Activated naive CD8-positive, alpha-beta T cell treated with anti-CD3 and anti-CD28 coated beads, Interleukin-2, amount 50 U/mL, for 24 hours (primary cell): ENCODE data around the gene SLC39A11.

Experiments used
- ATAC-seq: fragments of 150-1000 bp; cut with Tn5 transposase; one replicate; pipeline ENCODE4 v1.10.0; 2021
- DNase-seq: peaks from one replicate; pipeline ENCODE4 v3.0.0; 2021
- H3K27ac Mint-ChIP-seq: one replicate; pipeline ENCODE4 v1.8.0; 2021; ENCODE audit warnings: mild to moderate bottlenecking, mixed read lengths
- H3K27me3 Mint-ChIP-seq: one replicate; pipeline ENCODE4 v1.8.0; 2021; ENCODE audit warnings: mixed read lengths
- H3K36me3 Mint-ChIP-seq: one replicate; pipeline ENCODE4 v1.8.0; 2021; ENCODE audit warnings: low read depth, mixed read lengths
- H3K4me1 Mint-ChIP-seq: one replicate; pipeline ENCODE4 v1.8.0; 2021; ENCODE audit warnings: mixed read lengths
- H3K4me3 Mint-ChIP-seq: one replicate; pipeline ENCODE4 v1.8.0; 2021; ENCODE audit warnings: mild to moderate bottlenecking, moderate library complexity, mixed read lengths
- H3K9me3 Mint-ChIP-seq: one replicate; pipeline ENCODE4 v1.8.0; 2021; ENCODE audit warnings: mixed read lengths

The SLC39A11 gene

DNA sequence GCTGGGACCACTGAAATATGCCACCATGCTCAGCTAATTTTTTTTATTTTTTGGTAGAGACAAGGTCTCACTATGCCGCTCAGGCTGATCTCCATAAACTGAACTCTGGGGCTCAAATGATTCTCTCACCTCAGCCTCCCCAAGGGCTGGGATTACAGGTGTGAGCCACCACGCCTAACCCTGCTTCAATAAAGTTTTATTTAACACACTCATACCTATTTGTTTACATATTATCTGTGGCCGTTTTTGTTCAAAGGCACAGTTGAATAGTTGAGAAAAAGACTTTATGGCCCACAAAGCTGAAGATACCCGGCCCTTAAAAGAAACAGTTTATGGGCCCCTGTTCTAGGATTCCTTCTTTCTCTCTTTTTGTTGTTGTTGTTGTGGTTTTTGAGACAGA, 419.8 kb downstream of the SLC39A11 start:
- no peak overlapping the region for H3K4me3 Mint-ChIP-seq
- ATAC-seq = no peak
- H3K9me3 Mint-ChIP-seq = peaks cover 4% of the 10 kb centered on the region
- no peaks in the 10 kb centered on the region for H3K27me3 Mint-ChIP-seq
- no peak for DNase-seq
- no peak overlapping the region for H3K27ac Mint-ChIP-seq
- H3K4me1 Mint-ChIP-seq = no peaks in the 10 kb centered on the region
- H3K36me3 Mint-ChIP-seq = peaks cover 2% of the 10 kb centered on the region

DNA sequence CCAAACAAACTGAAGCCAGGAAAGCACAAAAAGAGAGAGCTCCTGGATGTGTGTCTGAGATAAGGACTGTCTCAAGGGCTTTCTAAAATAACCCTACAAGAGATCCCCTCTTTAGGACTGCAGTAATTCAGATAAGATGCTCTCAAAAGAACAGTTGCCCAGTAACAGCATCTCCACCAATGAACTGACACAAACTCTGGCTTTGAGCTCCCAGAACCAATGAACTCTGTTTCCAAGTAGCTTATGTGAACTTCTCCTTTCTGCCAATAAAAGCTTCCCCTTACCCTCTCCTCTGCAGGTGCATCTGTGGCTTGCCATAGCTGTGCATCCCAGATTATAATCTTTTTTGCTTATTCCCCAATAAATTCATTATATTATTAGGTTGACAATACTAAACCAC, 421.5 kb downstream of the SLC39A11 start:
- H3K27me3 Mint-ChIP-seq = no peaks in the 10 kb centered on the region
- no peak overlapping the region for H3K4me3 Mint-ChIP-seq
- no peak for DNase-seq
- H3K4me1 Mint-ChIP-seq = no peaks in the 10 kb centered on the region
- ATAC-seq = no peak
- H3K9me3 Mint-ChIP-seq = peaks cover 4% of the 10 kb centered on the region
- H3K36me3 Mint-ChIP-seq = peaks cover 2% of the 10 kb centered on the region
- no peak overlapping the region for H3K27ac Mint-ChIP-seq

- H3K27me3 Mint-ChIP-seq = no peaks in the 10 kb centered on the region
- H3K27ac Mint-ChIP-seq = no peak overlapping the region
- no peak for ATAC-seq
Measured at GRCh38 chr17:72667096-72668063, 425.1 kb downstream of the SLC39A11 start.

DNA sequence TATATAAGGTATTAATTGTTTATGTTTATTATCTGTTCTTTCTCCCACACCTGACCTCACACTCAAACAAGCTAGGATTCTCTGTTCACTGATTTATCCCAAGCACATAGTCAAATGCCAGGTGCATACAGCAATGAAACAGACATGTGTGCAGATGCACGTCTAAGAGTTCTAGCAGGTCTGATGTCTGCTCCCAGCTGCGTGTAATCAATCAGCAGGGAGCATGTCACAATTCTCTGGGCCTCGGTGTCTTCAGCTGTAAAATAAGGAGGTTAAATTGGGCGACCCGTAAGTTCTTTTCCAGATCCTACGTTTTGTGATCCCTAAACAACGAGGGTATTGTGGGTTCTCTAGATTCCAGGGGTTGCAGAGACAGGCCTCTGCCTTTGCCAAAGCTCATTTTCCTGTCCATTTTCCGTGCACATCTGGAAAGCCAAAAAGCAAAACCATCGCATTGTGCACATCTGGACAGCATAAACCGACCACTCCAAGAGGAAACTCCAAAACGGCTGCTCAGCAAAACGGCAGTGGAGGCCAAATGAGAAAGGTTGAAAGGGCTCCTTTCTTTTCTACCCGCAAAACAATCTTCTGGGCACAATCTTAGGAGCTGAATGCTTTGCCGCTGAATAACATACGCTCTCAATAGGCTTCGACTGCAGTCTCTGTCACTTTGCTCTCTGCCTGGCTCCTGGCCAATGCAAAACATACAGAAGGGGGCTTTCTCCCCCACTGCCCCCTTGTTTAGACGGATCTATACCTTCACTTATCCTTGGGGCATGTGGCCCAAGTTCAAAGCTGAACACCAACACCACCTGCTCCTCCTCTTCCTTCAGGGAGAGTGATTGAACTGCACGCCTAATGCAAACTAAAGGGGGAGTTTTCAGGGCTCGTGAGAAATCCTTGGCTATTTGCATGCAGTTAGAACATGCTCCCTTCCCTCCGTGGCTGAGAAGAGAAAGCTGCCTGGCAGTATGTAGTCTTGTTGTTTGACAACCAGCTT, 426.3 kb downstream of the SLC39A11 start:
- peaks cover 4% of the 10 kb centered on the region for H3K9me3 Mint-ChIP-seq
- H3K4me1 Mint-ChIP-seq = no peaks in the 10 kb centered on the region
- peaks cover 2% of the 10 kb centered on the region for H3K36me3 Mint-ChIP-seq
- no peak overlapping the region for H3K27ac Mint-ChIP-seq
- no peak for ATAC-seq
- no peaks in the 10 kb centered on the region for H3K27me3 Mint-ChIP-seq
- no peak for DNase-seq
- no peak overlapping the region for H3K4me3 Mint-ChIP-seq

More at GRCh38 chr17:72667096-72668063, 425.1 kb downstream of the SLC39A11 start:
- peaks cover 4% of the 10 kb centered on the region for H3K9me3 Mint-ChIP-seq
- no peaks in the 10 kb centered on the region for H3K4me1 Mint-ChIP-seq
- no peak for DNase-seq
- peaks cover 2% of the 10 kb centered on the region for H3K36me3 Mint-ChIP-seq
- no peak overlapping the region for H3K4me3 Mint-ChIP-seq

DNA sequence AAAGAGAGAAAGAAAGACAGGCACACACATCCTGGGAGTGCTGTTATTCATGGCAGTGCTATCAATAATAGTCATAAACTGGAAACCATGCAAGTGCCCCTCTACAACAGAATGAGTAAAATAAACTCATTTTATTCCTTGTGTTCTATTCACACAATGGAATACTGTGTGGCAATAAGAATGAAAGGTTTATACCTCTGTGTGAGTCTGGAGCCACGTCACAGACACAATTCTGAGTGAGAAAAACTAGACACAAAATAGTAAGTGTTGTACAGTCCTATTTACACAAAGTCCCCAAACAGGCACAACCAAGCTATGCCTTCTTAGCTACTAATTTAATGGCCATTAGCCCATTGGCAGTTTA, 429.7 kb downstream of the SLC39A11 start:
- H3K4me3 Mint-ChIP-seq = no peak overlapping the region
- no peaks in the 10 kb centered on the region for H3K4me1 Mint-ChIP-seq
- H3K27me3 Mint-ChIP-seq = no peaks in the 10 kb centered on the region
- DNase-seq (no peak), ATAC-seq (no peak)
- H3K27ac Mint-ChIP-seq = no peak overlapping the region
- H3K36me3 Mint-ChIP-seq = no peaks in the 10 kb centered on the region
- no peaks in the 10 kb centered on the region for H3K9me3 Mint-ChIP-seq

- no peak overlapping the region for H3K27ac Mint-ChIP-seq
- H3K4me3 Mint-ChIP-seq = no peak overlapping the region
- no peaks in the 10 kb centered on the region for H3K9me3 Mint-ChIP-seq
- no peaks in the 10 kb centered on the region for H3K36me3 Mint-ChIP-seq
- H3K4me1 Mint-ChIP-seq = no peaks in the 10 kb centered on the region
- ATAC-seq = no peak
- no peaks in the 10 kb centered on the region for H3K27me3 Mint-ChIP-seq
- no peak for DNase-seq
Measured at GRCh38 chr17:72661945-72662826, 430.3 kb downstream of the SLC39A11 start.

DNA sequence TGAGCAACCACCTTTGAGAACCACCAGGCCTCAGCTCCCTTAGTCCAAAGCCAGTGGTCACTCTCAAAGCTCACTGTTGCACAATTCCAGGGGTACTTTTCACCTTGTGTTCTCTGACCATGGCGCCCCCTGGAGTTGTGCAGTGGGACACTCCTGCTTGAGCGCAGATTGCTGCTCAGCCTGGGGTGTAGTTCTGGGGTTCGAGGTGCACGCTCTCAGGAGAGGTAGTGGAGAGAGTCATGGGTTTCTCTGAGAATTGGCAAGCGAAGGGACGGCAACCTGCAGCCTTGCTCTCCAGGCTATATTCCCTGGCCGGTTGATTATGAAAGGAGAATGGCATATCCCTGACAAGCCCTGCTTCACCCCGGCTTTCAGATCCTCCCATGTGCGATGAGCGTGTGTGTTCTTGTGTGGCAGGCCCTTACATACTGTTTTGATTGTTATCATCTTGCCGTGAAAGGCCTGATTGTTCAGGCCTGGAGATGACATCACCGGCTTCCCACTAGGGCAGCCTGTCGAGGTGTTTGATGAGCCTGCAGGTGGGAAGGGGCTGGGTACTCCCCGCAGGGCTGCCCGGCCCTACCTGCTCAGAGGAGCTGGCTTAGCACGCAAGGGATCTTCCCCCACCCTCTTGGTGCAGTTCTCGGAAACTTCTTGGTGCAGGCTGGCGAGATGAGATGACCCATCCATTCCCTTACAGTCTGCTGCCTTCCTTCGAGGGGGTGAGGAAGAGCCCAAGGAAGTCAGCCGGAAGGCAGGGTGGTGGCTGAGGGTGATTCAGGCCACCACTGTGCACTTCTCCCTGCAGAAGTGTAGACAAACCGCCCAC, 431.2 kb downstream of the SLC39A11 start:
- Mint-ChIP-seq H3K9me3 (no peaks in the 10 kb centered on the region), H3K27me3 (no peaks in the 10 kb centered on the region), H3K4me1 (no peaks in the 10 kb centered on the region), H3K4me3 (no peak overlapping the region), H3K36me3 (no peaks in the 10 kb centered on the region), H3K27ac (no peak overlapping the region)
- DNase-seq (no peak), ATAC-seq (no peak)

DNA sequence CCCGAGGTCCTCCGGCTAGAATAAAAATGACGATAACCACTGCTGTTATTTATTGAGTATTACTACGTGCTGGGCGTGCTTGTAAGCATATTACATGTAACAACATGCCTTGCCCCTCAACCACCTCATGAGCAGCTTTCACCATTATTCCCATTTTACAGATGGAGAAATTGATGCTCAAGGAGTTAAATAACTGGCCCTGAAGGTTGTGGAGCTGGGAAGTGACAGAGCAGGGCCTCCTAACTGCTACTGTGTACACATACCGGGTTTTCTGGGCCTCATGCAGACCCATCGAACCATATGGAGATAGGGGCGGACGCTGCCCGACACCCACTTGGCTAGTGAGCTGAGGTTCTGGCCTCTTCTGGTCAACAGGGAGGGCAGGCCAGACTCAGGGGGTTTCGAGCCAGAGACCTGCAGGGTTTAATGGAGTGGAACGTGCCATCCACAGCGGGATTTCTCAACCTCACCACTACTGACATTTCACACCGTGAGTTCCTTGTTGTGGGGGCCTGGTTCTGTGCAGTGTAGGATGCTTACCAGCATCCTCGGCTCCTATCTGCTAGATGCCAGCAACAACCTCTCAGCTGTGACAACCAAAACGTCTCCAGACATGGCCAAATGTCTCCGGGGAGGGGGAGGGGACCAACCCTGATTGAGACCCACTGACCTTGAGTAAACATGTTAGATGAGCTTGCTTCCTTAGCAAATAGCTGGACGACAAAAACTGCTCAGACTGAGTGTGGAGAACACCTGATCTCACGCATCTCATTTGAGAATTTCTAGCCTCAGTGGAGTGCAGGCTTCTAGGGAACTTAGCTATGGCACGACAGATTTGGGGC, 432.0 kb downstream of the SLC39A11 start:
- H3K9me3 Mint-ChIP-seq = no peaks in the 10 kb centered on the region
- DNase-seq (no peak), ATAC-seq (no peak)
- no peak overlapping the region for H3K27ac Mint-ChIP-seq
- H3K27me3 Mint-ChIP-seq = no peaks in the 10 kb centered on the region
- H3K36me3 Mint-ChIP-seq = no peaks in the 10 kb centered on the region
- H3K4me3 Mint-ChIP-seq = no peak overlapping the region
- H3K4me1 Mint-ChIP-seq = no peaks in the 10 kb centered on the region

- Mint-ChIP-seq H3K27me3 (no peaks in the 10 kb centered on the region), H3K36me3 (no peaks in the 10 kb centered on the region), H3K4me1 (no peaks in the 10 kb centered on the region), H3K4me3 (no peak overlapping the region), H3K9me3 (no peaks in the 10 kb centered on the region), H3K27ac (no peak overlapping the region)
- ATAC-seq = no peak
- no peak for DNase-seq
Measured at GRCh38 chr17:72659811-72660210, 432.7 kb downstream of the SLC39A11 start.

DNA sequence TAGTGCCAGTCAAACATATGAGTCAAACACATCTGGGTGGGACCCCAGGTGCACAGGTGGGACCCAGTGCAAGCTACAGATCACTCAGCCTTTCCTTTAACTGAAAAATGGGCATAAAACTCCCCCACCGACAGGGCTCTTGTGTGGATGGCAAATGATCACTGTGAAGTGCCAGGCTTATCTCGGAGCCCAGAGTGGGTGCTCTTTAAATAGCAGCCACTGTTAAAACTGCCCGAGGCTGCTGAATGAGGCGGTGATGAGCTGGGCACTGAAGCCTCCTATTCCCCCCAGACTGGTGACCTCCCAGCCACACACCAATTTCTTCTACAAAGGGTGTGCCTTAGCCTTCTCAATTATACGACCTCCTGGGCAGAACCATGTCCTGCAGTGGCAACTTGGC, 433.8 kb downstream of the SLC39A11 start:
- Mint-ChIP-seq H3K9me3 (no peaks in the 10 kb centered on the region), H3K36me3 (no peaks in the 10 kb centered on the region), H3K4me1 (no peaks in the 10 kb centered on the region), H3K4me3 (no peak overlapping the region), H3K27ac (no peak overlapping the region), H3K27me3 (no peaks in the 10 kb centered on the region)
- ATAC-seq = no peak
- DNase-seq = no peak

DNA sequence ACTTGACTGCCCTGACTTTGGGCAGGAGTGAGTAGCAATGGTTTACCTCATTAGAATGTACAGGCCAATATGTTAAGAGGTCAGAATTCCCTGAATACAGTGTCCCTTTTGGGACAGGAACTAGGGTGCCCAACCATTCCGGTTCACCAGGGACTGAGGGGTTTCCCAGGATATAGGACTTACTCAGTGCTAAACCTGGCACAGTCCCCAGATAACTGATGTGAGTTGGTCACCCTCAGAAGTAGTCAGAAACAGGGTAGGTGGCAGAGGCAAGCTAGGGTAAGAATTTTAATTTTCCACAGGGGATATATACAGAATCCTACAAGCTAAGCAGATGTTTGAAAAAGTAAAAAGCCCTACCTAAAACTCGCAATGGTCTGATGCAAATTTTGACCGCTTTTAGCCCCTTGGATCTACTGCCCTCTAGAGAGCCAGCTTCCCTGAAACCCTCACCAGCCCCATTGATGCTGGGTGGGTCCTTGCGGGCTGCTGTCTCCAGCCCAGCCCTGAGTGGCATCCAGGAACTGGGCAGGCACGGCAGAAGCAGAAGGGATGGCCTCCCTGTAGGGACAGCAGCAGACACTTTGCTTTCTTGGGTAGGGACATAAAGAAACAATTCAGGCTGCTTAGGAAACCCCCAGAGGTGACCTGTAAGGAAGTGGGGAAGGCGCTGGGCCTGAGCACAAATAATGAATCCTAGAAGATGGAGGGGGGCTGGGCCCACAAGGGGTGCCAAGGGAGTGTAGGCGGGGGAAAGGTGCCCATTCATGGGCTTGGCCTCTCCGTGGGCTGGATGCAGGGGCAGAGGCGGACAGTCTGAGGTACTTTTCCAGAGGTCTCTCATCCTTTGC, 434.8 kb downstream of the SLC39A11 start:
- Mint-ChIP-seq H3K9me3 (no peaks in the 10 kb centered on the region), H3K27ac (no peak overlapping the region), H3K4me1 (no peaks in the 10 kb centered on the region), H3K27me3 (no peaks in the 10 kb centered on the region), H3K36me3 (no peaks in the 10 kb centered on the region), H3K4me3 (no peak overlapping the region)
- no peak for DNase-seq
- no peak for ATAC-seq

GRCh38 chr17:72656130-72656763, 436.2 kb downstream of the SLC39A11 start:
- H3K9me3 Mint-ChIP-seq = no peaks in the 10 kb centered on the region
- no peaks in the 10 kb centered on the region for H3K36me3 Mint-ChIP-seq
- no peaks in the 10 kb centered on the region for H3K27me3 Mint-ChIP-seq
- no peak for ATAC-seq
- no peak for DNase-seq
- no peak overlapping the region for H3K27ac Mint-ChIP-seq
- H3K4me1 Mint-ChIP-seq = no peaks in the 10 kb centered on the region
- H3K4me3 Mint-ChIP-seq = no peak overlapping the region
